Astrocyte (in vitro differentiated cells and primary cell): ENCODE results near the gene TTLL9. TPM values are rescaled to one million over a fixed set of nuclear protein-coding genes. Genes with fewer than 3 reads are reported as not detected.

ENCODE experiments used
- DNase-seq: peaks from one replicate; pipeline ENCODE4 v3.0.0-alpha.2; 2010; ENCODE audit warnings: low read depth
- FAIRE-seq: peaks from 2 replicates; lab custom pipeline; 2011; peaks lifted over from hg19 to GRCh38; lab: Jason Lieb, UNC
- H2AFZ ChIP-seq: 2 replicates; pipeline ENCODE4 v1.6.0; 2012; ENCODE audit warnings: low read depth, low read length, inconsistent platforms
- H3K27ac ChIP-seq: 2 replicates; pipeline ENCODE4 v1.5.1; 2011; ENCODE audit warnings: low read depth, low read length, inconsistent platforms
- H3K27me3 ChIP-seq: 2 replicates; pipeline ENCODE4 v1.6.0; 2011; ENCODE audit warnings: low read length, inconsistent platforms; ENCODE audit not compliant: insufficient read depth
- H3K36me3 ChIP-seq: 2 replicates; pipeline ENCODE4 v1.5.1; 2011; ENCODE audit warnings: low read length, inconsistent platforms; ENCODE audit not compliant: insufficient read depth
- H3K4me1 ChIP-seq: 2 replicates; pipeline ENCODE4 v1.5.1; 2011; ENCODE audit warnings: low read length, inconsistent platforms; ENCODE audit not compliant: insufficient read depth
- H3K4me2 ChIP-seq: 2 replicates; pipeline ENCODE4 v1.6.0; 2012; ENCODE audit warnings: low read length, inconsistent platforms
- H3K4me3 ChIP-seq: 2 replicates; pipeline ENCODE4 v1.5.1; 2011; ENCODE audit warnings: low read depth, mild to moderate bottlenecking, low read length, inconsistent platforms; ENCODE audit not compliant: insufficient read depth
- H3K79me2 ChIP-seq: 2 replicates; pipeline ENCODE4 v1.6.0; 2012; ENCODE audit warnings: mild to moderate bottlenecking, low read length, inconsistent platforms; ENCODE audit not compliant: insufficient read depth
- H3K9ac ChIP-seq: 2 replicates; pipeline ENCODE4 v1.6.0; 2012; ENCODE audit warnings: mild to moderate bottlenecking, low read length, inconsistent platforms
- H3K9me3 ChIP-seq: 2 replicates; pipeline ENCODE4 v1.5.1; 2012; ENCODE audit warnings: low read depth, mild to moderate bottlenecking, low read length, inconsistent platforms; ENCODE audit not compliant: insufficient read depth
- H4K20me1 ChIP-seq: 2 replicates; pipeline ENCODE4 v1.6.0; 2012; ENCODE audit warnings: low read length, inconsistent platforms; ENCODE audit not compliant: insufficient read depth
- H3K27ac Mint-ChIP-seq: one replicate; pipeline ENCODE4 v1.8.0; 2021; ENCODE audit warnings: mild to moderate bottlenecking, mixed read lengths; ENCODE audit not compliant: unreplicated experiment
- H3K27me3 Mint-ChIP-seq: one replicate; pipeline ENCODE4 v1.8.0; 2021; ENCODE audit warnings: low read depth, mixed read lengths; ENCODE audit not compliant: unreplicated experiment
- H3K36me3 Mint-ChIP-seq: one replicate; pipeline ENCODE4 v1.8.0; 2021; ENCODE audit warnings: low read depth, mixed read lengths; ENCODE audit not compliant: unreplicated experiment
- H3K4me1 Mint-ChIP-seq: one replicate; pipeline ENCODE4 v1.8.0; 2021; ENCODE audit warnings: low read depth, mixed read lengths; ENCODE audit not compliant: unreplicated experiment
- H3K4me3 Mint-ChIP-seq: one replicate; pipeline ENCODE4 v1.8.0; 2021; ENCODE audit warnings: mild to moderate bottlenecking, moderate library complexity, mixed read lengths; ENCODE audit not compliant: unreplicated experiment
- H3K9me3 Mint-ChIP-seq: one replicate; pipeline ENCODE4 v1.8.0; 2021; ENCODE audit warnings: mild to moderate bottlenecking, mixed read lengths; ENCODE audit not compliant: unreplicated experiment
- EZH2 ChIP-seq: IDR thresholded peaks from 2 replicates; pipeline ENCODE4 v1.6.1; 2012; ENCODE audit warnings: mild to moderate bottlenecking, low read length, inconsistent platforms; ENCODE audit not compliant: insufficient read depth
- total RNA-seq: library from RNA; stranded (reverse); gene quantifications from 2 replicates; pipeline ENCODE4 v1.2.1, GENCODE V29; 2021
- TF ChIP-seq, protein P1 (sequence below): IDR thresholded peaks from 2 replicates; pipeline ENCODE4 v1.5.1; 2011; ENCODE audit warnings: low read depth, mild to moderate bottlenecking, inconsistent platforms, low read length, moderate library complexity; ENCODE audit not compliant: insufficient read depth

The TTLL9 gene
- total RNA-seq, 1 donor from 2014 or later: 0.41 TPM

GRCh38 chr20:31988430-31989015, 118.1 kb downstream of the TTLL9 start:
- Mint-ChIP-seq H3K36me3 (no peaks in the 10 kb centered on the region), H3K9me3 (no peaks in the 10 kb centered on the region), H3K4me1 (peaks cover 2% of the 10 kb centered on the region), H3K27ac (peak overlapping the region; percentile 90), H3K4me3 (peak overlapping the region; percentile 9), H3K27me3 (peaks cover 30% of the 10 kb centered on the region)
- no peaks in the 10 kb centered on the region for H3K36me3 ChIP-seq
- H3K4me2 ChIP-seq: no peak overlapping the region
- H3K9me3 ChIP-seq: no peaks in the 10 kb centered on the region
- peaks cover 20% of the 10 kb centered on the region for H3K27me3 ChIP-seq
- no peak overlapping the region for H3K27ac ChIP-seq
- FAIRE-seq (no peak), DNase-seq (no peak)
- H2AFZ ChIP-seq: no peak overlapping the region
- H3K79me2 ChIP-seq: no peaks in the 10 kb centered on the region
- no peak overlapping the region for H3K4me3 ChIP-seq
- no peak overlapping the region for H3K9ac ChIP-seq
- no peaks in the 10 kb centered on the region for H4K20me1 ChIP-seq
- no peaks in the 10 kb centered on the region for H3K4me1 ChIP-seq
- TF ChIP-seq, protein P1, sequence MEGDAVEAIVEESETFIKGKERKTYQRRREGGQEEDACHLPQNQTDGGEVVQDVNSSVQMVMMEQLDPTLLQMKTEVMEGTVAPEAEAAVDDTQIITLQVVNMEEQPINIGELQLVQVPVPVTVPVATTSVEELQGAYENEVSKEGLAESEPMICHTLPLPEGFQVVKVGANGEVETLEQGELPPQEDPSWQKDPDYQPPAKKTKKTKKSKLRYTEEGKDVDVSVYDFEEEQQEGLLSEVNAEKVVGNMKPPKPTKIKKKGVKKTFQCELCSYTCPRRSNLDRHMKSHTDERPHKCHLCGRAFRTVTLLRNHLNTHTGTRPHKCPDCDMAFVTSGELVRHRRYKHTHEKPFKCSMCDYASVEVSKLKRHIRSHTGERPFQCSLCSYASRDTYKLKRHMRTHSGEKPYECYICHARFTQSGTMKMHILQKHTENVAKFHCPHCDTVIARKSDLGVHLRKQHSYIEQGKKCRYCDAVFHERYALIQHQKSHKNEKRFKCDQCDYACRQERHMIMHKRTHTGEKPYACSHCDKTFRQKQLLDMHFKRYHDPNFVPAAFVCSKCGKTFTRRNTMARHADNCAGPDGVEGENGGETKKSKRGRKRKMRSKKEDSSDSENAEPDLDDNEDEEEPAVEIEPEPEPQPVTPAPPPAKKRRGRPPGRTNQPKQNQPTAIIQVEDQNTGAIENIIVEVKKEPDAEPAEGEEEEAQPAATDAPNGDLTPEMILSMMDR: no peak
- TF ChIP-seq EZH2: no peak

GRCh38 chr20:31989030-31989645, 118.7 kb downstream of the TTLL9 start:
- H3K27me3 Mint-ChIP-seq: peaks cover 36% of the 10 kb centered on the region
- TF ChIP-seq, protein P1: no peak
- TF ChIP-seq EZH2: no peak
- FAIRE-seq (no peak), DNase-seq (no peak)
- no peaks in the 10 kb centered on the region for H3K36me3 Mint-ChIP-seq
- no peaks in the 10 kb centered on the region for H3K79me2 ChIP-seq
- H3K9ac ChIP-seq: no peak overlapping the region
- H3K27ac ChIP-seq: no peak overlapping the region
- no peaks in the 10 kb centered on the region for H3K4me1 ChIP-seq
- no peak overlapping the region for H3K4me3 Mint-ChIP-seq
- peaks cover 2% of the 10 kb centered on the region for H3K4me1 Mint-ChIP-seq
- peak overlapping the region; percentile 19 for H3K27ac Mint-ChIP-seq
- no peaks in the 10 kb centered on the region for H4K20me1 ChIP-seq
- no peaks in the 10 kb centered on the region for H3K9me3 ChIP-seq
- peaks cover 27% of the 10 kb centered on the region for H3K27me3 ChIP-seq
- no peak overlapping the region for H3K4me2 ChIP-seq
- H2AFZ ChIP-seq: no peak overlapping the region
- H3K9me3 Mint-ChIP-seq: no peaks in the 10 kb centered on the region
- no peak overlapping the region for H3K4me3 ChIP-seq
- no peaks in the 10 kb centered on the region for H3K36me3 ChIP-seq
